Esophagus squamous epithelium (tissue), 4 donors: ENCODE measurements around the gene ACP4.
"Not testable (repeated sequence)": the region's sequence is repeated elsewhere in the genome, so short reads cannot be mapped to it uniquely, and the experiment has no call there.

ENCODE experiments used
- POLR2A ChIP-seq, 4 donors: fragments of 450-650 bp; IDR thresholded peaks; one replicate each; pipeline ENCODE4 v1.6.1; 2017; ENCODE audit warnings: antibody characterized with exemption in 4 of 4, mild to moderate bottlenecking in 4 of 4, moderate library complexity in 3 of 4
- TF ChIP-seq, protein P1 (sequence below), 6 experiments: fragments of 450-650 bp in 4 of 6; fragments of 200-600 bp in 2 of 6; sonication (generic) in 2 of 6; IDR thresholded peaks; one replicate each; pipeline ENCODE4 v1.5.1; 2016 to 2019; ENCODE audit warnings: antibody characterized with exemption in 6 of 6, mild to moderate bottlenecking in 4 of 6, moderate library complexity in 4 of 6

GRCh38 chr19:50747141-50747540 is 43.1 kb upstream of the ACP4 start:
- TF ChIP-seq, protein P1, sequence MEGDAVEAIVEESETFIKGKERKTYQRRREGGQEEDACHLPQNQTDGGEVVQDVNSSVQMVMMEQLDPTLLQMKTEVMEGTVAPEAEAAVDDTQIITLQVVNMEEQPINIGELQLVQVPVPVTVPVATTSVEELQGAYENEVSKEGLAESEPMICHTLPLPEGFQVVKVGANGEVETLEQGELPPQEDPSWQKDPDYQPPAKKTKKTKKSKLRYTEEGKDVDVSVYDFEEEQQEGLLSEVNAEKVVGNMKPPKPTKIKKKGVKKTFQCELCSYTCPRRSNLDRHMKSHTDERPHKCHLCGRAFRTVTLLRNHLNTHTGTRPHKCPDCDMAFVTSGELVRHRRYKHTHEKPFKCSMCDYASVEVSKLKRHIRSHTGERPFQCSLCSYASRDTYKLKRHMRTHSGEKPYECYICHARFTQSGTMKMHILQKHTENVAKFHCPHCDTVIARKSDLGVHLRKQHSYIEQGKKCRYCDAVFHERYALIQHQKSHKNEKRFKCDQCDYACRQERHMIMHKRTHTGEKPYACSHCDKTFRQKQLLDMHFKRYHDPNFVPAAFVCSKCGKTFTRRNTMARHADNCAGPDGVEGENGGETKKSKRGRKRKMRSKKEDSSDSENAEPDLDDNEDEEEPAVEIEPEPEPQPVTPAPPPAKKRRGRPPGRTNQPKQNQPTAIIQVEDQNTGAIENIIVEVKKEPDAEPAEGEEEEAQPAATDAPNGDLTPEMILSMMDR (IDR thresholded peaks at IDR 0.05) = not testable (repeated sequence)
- TF ChIP-seq POLR2A (IDR thresholded peaks at IDR 0.05) = not testable (repeated sequence)
